Loucy (cell line): Measurements from ENCODE around the gene MDGA2.
"Not testable (repeated sequence)": the region's sequence is repeated elsewhere in the genome, so short reads cannot be mapped to it uniquely, and the experiment has no call there.

ENCODE experiments used
- H2AFZ ChIP-seq: fragments of 200-600 bp; sonication (generic); 2 replicates; pipeline ENCODE4 v1.6.0; 2016; ENCODE audit warnings: antibody characterized with exemption, mild to moderate bottlenecking, low read length, moderate library complexity
- H3F3A ChIP-seq: fragments of 200-600 bp; 2 replicates; pipeline ENCODE4 v1.6.0; 2016; ENCODE audit warnings: antibody characterized with exemption, low read depth, mild to moderate bottlenecking
- H3K27me3 ChIP-seq: fragments of 200-600 bp; sonication (generic); 2 replicates; pipeline ENCODE4 v1.6.1; 2014; ENCODE audit warnings: low read length, mild to moderate bottlenecking; ENCODE audit not compliant: insufficient read depth, poor library complexity, severe bottlenecking
- H3K36me3 ChIP-seq: fragments of 200-600 bp; sonication (generic); 2 replicates; pipeline ENCODE4 v1.6.1; 2016; ENCODE audit warnings: low read length; ENCODE audit not compliant: insufficient read depth
- H3K4me1 ChIP-seq: fragments of 200-600 bp; sonication (generic); 2 replicates; pipeline ENCODE4 v1.5.1; 2014; ENCODE audit warnings: low read length, mild to moderate bottlenecking; ENCODE audit not compliant: insufficient read depth, poor library complexity, severe bottlenecking
- H3K4me2 ChIP-seq: fragments of 200-600 bp; sonication (generic); 2 replicates; pipeline ENCODE4 v1.6.0; 2014; ENCODE audit warnings: antibody characterized with exemption, low read length, low read depth, mild to moderate bottlenecking; ENCODE audit not compliant: poor library complexity, severe bottlenecking
- H3K4me3 ChIP-seq: fragments of 200-600 bp; sonication (generic); 2 replicates; pipeline ENCODE4 v1.5.1; 2014; ENCODE audit warnings: low read length, mild to moderate bottlenecking, mixed read lengths; ENCODE audit not compliant: poor library complexity, severe bottlenecking
- H3K79me2 ChIP-seq: fragments of 200-600 bp; sonication (generic); 2 replicates; pipeline ENCODE4 v1.6.1; 2014; ENCODE audit warnings: low read length; ENCODE audit not compliant: insufficient read depth
- H3K9ac ChIP-seq: fragments of 200-600 bp; sonication (generic); 2 replicates; pipeline ENCODE4 v1.6.0; 2014; ENCODE audit warnings: mild to moderate bottlenecking, low read depth, low read length, moderate library complexity; ENCODE audit not compliant: poor library complexity, severe bottlenecking
- H3K9me2 ChIP-seq: fragments of 200-600 bp; sonication (generic); replicated peaks from 2 replicates; pipeline ENCODE4 v1.6.1; 2016; ENCODE audit warnings: low read depth, low read length, mixed read lengths
- H3K9me3 ChIP-seq: fragments of 200-600 bp; sonication (generic); 2 replicates; pipeline ENCODE4 v1.6.1; 2014; ENCODE audit warnings: mild to moderate bottlenecking, antibody characterized with exemption, low read length, low read depth; ENCODE audit not compliant: insufficient read depth
- H4K20me1 ChIP-seq: fragments of 200-600 bp; sonication (generic); 2 replicates; pipeline ENCODE4 v1.6.0; 2014; ENCODE audit warnings: antibody characterized with exemption, low read length, mild to moderate bottlenecking; ENCODE audit not compliant: insufficient read depth, poor library complexity, severe bottlenecking
- CTCF ChIP-seq: fragments of 200-600 bp; sonication (generic); conservative IDR thresholded peaks from 2 replicates; pipeline ENCODE4 v1.5.1; 2014; ENCODE audit warnings: mild to moderate bottlenecking, antibody characterized with exemption, low read length
- EZH2phosphoT487 ChIP-seq: fragments of 200-600 bp; IDR thresholded peaks from 2 replicates; pipeline ENCODE4 v1.6.1; 2018; ENCODE audit warnings: antibody characterized with exemption, mild to moderate bottlenecking, moderate library complexity, borderline replicate concordance

MDGA2 gene

GRCh38 chr14:47189911-47190484 lies 485.4 kb downstream of the MDGA2 start:
- Histone ChIP-seq H3K4me3 (no peak overlapping the region), H3K9ac (no peak overlapping the region), H3K27me3 (no peaks in the 10 kb centered on the region), H3F3A (no peaks in the 10 kb centered on the region), H3K79me2 (no peaks in the 10 kb centered on the region), H3K36me3 (no peaks in the 10 kb centered on the region), H3K9me2 (no peaks in the 10 kb centered on the region), H3K4me2 (no peak overlapping the region), H4K20me1 (no peaks in the 10 kb centered on the region), H3K4me1 (no peaks in the 10 kb centered on the region), H3K9me3 (no peaks in the 10 kb centered on the region), H2AFZ (0 out of 2 replicates have a peak overlapping the region, but pooled peaks have one; percentile 35)
- TF ChIP-seq CTCF (no peak), EZH2phosphoT487 (no peak)

GRCh38 chr14:47186486-47186885 lies 488.9 kb downstream of the MDGA2 start:
- TF ChIP-seq CTCF (no peak), EZH2phosphoT487 (no peak)
- Histone ChIP-seq H2AFZ (no peak overlapping the region), H3K9me2 (no peaks in the 10 kb centered on the region), H3K79me2 (no peaks in the 10 kb centered on the region), H3K9me3 (no peaks in the 10 kb centered on the region), H3K4me2 (no peak overlapping the region), H3F3A (no peaks in the 10 kb centered on the region), H3K27me3 (no peaks in the 10 kb centered on the region), H3K9ac (no peak overlapping the region), H3K4me1 (no peaks in the 10 kb centered on the region), H3K4me3 (no peak overlapping the region), H3K36me3 (no peaks in the 10 kb centered on the region), H4K20me1 (no peaks in the 10 kb centered on the region)

DNA sequence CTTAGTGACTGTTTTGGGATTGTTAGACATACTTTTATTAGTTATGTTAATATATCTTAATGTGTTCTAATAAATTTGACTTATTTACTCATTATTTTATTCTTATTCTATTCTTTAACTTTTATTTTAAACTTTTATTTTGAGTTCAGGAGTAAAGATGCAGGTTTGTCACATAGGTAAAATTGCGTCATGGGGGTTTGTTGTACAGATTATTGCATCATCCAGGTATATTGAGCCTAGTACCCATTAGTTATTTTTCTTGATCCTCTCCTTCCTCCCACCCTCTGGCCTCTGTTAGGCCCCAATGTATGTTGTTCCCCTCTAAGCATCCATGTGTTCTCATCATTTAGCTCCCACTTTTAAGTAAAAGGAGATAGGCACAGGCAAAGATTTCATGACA lies 495.5 kb downstream of the MDGA2 start:
- TF ChIP-seq CTCF (no peak), EZH2phosphoT487 (no peak)
- H3K27me3 ChIP-seq, result no peaks in the 10 kb centered on the region

DNA sequence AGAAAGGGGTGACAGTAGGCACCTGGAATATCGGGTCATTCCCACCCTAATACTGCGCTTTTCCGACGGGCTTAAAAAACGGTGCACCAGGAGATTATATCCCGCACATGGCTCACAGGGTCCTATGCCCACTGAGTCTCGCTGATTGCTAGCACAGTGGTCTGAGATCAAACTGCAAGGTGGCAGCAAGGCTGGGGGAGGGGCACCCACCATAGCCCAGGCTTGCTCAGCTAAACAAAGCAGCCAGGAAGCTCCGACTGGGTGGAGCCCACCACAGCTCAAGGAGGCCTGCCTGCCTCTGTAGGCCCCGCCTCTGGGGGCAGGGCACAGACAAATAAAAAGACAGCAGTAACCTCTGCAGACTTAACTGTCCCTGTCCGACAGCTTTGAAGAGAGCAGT lies 503.5 kb downstream of the MDGA2 start:
- H2AFZ ChIP-seq, H3K4me2 ChIP-seq, H3K79me2 ChIP-seq: not testable (repeated sequence)

More for the DNA sequence above, 495.5 kb downstream of the MDGA2 start:
- Histone ChIP-seq H3K4me3 (no peak overlapping the region), H3K9me2 (no peaks in the 10 kb centered on the region), H4K20me1 (no peaks in the 10 kb centered on the region), H3K36me3 (no peaks in the 10 kb centered on the region), H3K4me1 (no peaks in the 10 kb centered on the region), H3K9me3 (no peaks in the 10 kb centered on the region), H2AFZ (no peak overlapping the region), H3K4me2 (no peak overlapping the region), H3K79me2 (no peaks in the 10 kb centered on the region), H3K9ac (no peak overlapping the region), H3F3A (no peaks in the 10 kb centered on the region)

More for the DNA sequence above, 503.5 kb downstream of the MDGA2 start:
- not testable (repeated sequence) for H3F3A ChIP-seq, H3K4me3 ChIP-seq, H3K9ac ChIP-seq, H3K4me1 ChIP-seq, H3K27me3 ChIP-seq, H3K36me3 ChIP-seq, H3K9me2 ChIP-seq, H3K9me3 ChIP-seq, H4K20me1 ChIP-seq
